HG02642 (cell line): ENCODE results near the gene KHNYN.

Experiments
- ATAC-seq: cut with Tn5 transposase; IDR thresholded peaks from one replicate; pipeline ENCODE4 v1.9.1; 2021; ENCODE audit warnings: mild to moderate bottlenecking; ENCODE audit not compliant: unreplicated experiment, poor library complexity

KHNYN gene

GRCh38 chr14:24399999-24400718 is 29.6 kb upstream of the KHNYN start:
- no peak for ATAC-seq

- ATAC-seq = no peak
These were observed 27.7 kb upstream of the KHNYN start for GRCh38 chr14:24401810-24402702.

- no peak for ATAC-seq
These were observed 26.3 kb upstream of the KHNYN start for GRCh38 chr14:24403294-24403998.

GRCh38 chr14:24404814-24405213 is 24.9 kb upstream of the KHNYN start:
- no peak for ATAC-seq

- no peak for ATAC-seq
These were observed 23.3 kb upstream of the KHNYN start for GRCh38 chr14:24406416-24406815.

- no peak for ATAC-seq
These were observed 22.0 kb upstream of the KHNYN start for GRCh38 chr14:24407608-24408325.

- no peak for ATAC-seq
These were observed 21.0 kb upstream of the KHNYN start for GRCh38 chr14:24408764-24409163.

GRCh38 chr14:24409192-24409591 is 20.6 kb upstream of the KHNYN start:
- no peak for ATAC-seq

- no peak for ATAC-seq
These were observed 19.8 kb upstream of the KHNYN start for GRCh38 chr14:24409956-24410355.

- ATAC-seq = no peak
These were observed 18.0 kb upstream of the KHNYN start for GRCh38 chr14:24411443-24412389.

- ATAC-seq = no peak
These were observed 15.7 kb upstream of the KHNYN start for GRCh38 chr14:24414077-24414476.

GRCh38 chr14:24414732-24415420 is 14.9 kb upstream of the KHNYN start:
- no peak for ATAC-seq

- ATAC-seq = no peak
These were observed 14.1 kb upstream of the KHNYN start for GRCh38 chr14:24415421-24416253.

GRCh38 chr14:24416254-24416931 is 13.4 kb upstream of the KHNYN start:
- no peak for ATAC-seq

GRCh38 chr14:24416932-24417619 is 12.7 kb upstream of the KHNYN start:
- no peak for ATAC-seq

GRCh38 chr14:24417832-24418491 is 11.8 kb upstream of the KHNYN start:
- ATAC-seq = no peak
